ENCODE measurements around the gene FBXW5.

Gene FBXW5

DNA sequence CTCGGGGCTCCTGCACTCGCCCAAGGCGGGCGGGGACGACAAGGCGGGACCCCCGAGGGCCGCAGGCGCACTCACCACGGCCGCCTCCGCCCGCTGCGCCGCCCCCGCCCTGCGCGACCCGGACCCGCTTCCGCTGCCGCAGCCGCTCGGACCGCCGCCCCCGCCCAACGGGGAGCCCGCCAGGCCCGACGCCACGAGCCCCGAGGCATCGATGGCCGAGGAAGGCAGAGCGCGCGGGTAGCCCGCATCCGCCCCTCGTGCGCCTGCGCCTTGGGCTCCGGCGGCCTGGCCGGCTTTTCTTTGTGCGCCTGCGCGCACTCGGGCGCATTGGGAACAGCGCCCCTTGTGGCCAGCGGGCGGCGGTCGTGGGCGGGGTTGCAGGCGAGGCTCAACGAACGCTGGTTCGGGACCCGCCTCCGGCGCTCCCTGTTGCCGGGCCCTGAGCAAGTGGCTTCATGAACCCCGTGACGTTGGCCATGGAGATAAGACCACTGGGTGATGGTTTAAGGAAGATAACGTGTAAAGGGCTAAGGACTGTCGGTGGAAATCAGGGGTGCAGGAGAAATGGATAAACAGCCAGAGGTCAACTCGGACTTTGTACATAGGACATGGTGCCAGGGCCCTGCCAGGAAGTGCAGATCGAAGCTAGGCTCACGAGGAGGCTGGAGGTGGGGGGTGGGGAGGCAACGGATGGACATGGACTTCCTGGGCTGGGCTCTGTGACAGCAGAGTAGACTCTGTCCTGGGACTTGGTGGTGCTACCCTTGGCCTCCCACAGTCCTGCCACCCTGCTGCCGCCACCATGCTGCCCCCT is at the start of gene FBXW5, which contains the start of gene C8G:
TSS of gene FBXW5 (minus strand) at position 220 of the 814 bp plus-strand sequence. CDS start 655 bp downstream, outside the sequence.
TSS of gene C8G (plus strand) at position 725 of the 814 bp plus-strand sequence. CDS start at position 803, 78 bp downstream.
- DNase-seq (ENCODE audit: low read depth in 2 of 2), result peak; percentile 90

- DNase-seq (ENCODE audit: low read depth in 2 of 2), result no peak
These were observed 48.4 kb upstream of the FBXW5 start for GRCh38 chr9:136992819-136993369.

DNA sequence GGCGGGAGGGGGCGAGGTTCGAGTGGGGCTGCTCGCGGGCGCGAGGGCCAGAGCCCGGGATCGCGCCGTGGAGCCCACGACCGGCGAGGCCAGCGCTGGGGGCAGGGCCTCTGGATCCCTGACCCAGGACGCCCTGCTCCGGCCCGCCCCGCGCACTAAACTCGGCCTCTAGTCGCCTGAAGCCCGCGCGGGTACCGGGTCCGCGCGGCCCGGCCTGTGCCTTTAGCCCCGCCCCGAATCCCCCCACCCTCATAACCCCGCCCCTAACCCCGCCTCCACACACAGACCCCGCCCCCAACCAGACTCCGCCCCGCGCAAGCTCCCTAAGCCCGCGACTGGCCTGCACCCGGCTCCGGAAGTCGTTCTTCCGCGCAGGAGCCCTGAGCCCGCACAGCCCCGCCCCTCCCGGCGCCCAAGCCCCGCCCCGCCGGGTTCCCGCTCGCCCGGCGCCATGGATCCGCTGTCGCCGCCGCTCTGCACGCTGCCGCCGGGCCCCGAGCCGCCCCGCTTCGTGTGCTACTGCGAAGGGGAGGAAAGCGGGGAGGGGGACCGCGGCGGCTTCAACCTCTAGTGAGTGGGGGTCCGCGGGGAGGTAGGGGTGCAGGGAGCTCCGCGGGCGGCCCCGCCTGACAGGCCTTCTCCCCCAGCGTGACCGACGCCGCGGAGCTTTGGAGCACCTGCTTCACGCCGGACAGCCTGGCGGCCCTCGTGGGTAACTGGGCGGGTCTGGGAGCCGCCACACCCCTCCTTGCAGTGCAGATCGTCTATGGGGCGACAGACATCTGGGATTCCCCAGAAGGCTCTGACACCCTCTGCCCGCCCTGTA is 47.7 kb upstream of the FBXW5 start, which contains the start of gene PAXX:
TSS of gene PAXX (plus strand) at position 430 of the 826 bp plus-strand sequence. CDS start at position 452, 22 bp downstream.
- peak; percentile 90 to 96 for DNase-seq (ENCODE audit: low read depth in 2 of 2)

DNA sequence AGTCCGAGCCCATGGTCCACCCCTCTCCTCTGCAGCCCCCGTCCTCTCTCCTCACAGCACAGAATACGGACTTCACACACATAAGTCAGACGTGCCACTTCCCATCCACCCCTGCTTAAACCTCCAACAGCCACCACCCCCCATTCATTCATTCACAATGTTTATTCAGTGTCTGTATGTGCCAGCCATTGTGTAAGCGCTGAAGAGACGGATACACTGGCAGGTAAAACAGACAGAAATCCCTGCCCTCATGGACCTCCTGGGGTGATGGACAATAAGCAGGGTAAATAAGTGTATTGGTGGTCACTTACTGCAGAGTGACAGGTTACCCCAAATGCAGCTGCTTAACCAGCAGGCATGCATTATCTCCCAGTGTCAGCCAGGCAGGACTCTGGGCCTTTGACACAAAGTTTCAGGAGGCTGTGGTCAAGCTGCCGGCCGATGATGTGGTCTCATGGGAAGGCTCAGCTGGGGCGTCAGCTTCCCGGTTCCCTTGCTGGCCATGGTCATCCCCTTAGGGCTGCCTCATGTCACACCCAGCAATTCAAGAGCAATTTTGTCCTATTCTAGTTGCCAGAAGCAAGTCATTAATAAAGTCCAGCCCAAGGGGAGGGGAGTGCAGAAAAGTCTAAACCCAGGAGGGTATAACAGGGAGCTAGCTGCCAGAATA is 45.8 kb upstream of the FBXW5 start:
- DNase-seq (ENCODE audit: low read depth in 2 of 2), result no peak

- DNase-seq (ENCODE audit: low read depth in 2 of 2), result no peak
These were observed 44.3 kb upstream of the FBXW5 start for GRCh38 chr9:136988872-136989271.

GRCh38 chr9:136985853-136986252 is 41.3 kb upstream of the FBXW5 start:
- DNase-seq (ENCODE audit: low read depth in 2 of 2), result no peak

DNA sequence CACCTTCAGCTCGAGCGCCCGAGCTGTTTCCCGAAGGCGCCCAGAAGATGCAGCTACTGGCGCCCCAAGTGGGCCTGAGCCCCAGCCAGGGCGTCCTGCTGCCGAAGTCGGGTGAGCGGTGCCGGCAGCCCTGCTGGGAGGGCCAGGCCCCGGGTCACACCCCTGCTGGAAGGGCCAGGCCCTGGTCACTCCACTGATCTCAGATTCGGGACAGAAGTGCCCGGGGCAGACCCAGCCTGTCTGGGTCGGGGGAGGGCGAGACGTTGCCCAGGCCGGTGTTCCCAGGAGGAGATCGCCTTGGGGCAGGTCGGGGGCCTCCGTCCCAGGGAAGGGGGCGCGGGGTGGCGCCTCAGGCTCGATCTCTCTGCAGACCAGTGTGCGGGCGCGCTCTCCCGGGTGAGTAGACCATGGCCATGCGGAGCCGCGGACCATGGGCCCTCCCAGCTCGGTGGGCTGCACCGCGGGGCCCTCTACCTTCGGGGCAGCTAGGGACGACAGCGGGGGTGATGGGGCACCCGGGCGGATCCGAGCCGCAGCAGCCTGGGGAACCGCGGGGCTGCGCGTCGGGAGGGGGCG is 40.6 kb upstream of the FBXW5 start:
- DNase-seq (ENCODE audit: low read depth in 2 of 2), result no peak

DNA sequence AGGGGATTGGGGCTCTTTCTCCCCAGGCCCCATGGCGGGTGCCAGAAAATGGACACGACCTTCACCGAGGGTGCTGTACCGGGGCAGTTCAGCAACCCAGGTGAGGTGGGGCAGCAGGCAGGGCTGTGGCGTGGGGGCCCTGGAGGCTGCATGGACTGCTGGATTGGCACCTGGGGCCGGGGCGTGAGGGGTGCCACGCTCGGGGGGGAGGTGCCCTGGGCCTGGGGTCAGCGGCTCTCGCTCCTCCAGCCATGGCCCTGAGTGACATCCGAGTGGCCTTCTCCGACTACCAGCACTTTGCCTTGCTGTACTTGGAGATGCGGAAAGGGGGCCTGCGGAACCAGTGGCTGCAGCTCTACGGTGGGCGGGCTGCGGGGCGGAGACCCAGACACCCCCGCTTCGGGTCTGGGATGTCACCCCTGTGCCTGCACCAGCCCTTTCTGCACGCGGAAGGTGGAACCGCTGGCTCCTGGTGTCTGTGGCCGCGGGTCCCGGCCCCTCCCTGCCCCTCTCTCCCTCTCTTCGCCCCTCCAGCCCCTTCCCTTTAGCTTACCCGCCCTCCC is 40.0 kb upstream of the FBXW5 start:
- no peak for DNase-seq (ENCODE audit: low read depth in 2 of 2)

DNA sequence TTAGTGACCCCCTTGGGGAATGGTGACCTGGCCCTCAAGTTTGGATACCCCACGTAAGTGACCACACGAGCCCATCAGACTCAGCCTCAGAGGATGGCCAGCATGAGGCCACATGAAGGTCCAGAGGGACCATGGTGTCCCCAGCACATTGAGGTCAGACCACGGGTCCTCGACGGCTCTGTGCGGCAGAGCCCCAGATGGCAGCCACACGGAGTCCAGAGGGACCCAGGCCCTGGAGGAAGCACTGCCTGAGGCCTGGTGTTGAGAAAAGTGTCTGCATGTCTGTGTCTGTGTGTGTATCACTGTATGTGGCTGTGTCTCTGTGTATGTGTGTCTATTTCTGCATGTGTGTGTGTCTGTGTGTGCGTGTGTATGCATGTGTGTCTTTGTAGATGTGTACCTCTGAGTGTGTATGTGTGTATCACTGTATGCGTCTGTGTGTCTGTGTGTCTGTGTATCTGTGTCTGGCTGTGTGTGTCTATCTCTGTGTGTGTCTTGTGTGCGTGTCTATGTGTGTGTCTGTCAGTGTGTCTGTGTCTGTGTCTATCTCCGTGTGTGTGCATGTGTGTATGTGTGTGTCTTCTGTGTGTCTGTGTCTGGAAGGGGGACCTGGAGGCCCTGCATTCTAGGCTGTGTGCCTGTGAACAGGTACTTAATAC is 39.2 kb upstream of the FBXW5 start:
- no peak for DNase-seq (ENCODE audit: low read depth in 2 of 2)

GRCh38 chr9:136983167-136983566 is 38.6 kb upstream of the FBXW5 start:
- no peak for DNase-seq (ENCODE audit: low read depth in 2 of 2)

DNA sequence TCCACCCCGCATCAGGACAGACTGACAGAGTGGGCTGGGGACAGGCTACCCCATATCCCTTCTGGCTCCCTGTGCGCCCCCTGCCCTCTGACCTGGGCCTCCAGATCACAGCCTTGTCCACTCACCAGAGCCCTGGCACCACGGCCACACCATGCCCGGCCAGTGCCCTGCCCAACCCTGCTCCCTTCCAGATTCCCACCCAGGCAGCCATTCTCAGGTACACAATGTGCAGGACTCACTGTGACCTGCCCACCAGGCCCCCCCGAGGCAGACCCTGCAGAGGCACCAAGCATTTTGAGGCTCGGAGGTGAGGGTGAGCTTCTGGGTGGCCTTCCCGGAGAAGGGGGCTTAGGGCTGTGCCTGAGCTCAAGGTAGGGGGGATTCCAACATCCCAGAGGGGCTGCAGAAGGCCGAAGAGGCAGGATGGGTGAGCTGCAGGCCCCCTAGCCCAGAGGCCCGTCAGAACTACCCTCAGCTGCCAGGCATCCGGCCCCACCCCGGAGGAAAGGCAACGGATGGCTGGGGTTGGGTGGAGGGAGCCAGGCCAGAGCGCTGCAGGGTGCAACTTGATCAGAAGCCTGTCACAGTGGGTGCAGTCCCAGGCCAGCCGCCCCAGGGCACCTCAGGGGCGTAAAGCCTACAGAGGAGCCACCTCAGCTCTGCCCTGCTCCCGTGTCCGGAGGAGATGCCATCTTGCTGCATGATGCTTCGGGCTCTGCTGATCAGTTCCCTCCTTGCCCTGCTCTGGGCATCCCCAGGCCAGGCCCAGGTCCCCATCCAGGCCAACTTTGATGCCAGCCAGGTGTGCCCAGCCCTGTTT is 37.9 kb upstream of the FBXW5 start, which contains the start of gene LCNL1:
TSS of gene LCNL1 (plus strand) at position 762 of the 820 bp plus-strand sequence. CDS start 594 bp downstream, outside the sequence.
- DNase-seq (ENCODE audit: low read depth in 2 of 2), result no peak

- no peak for DNase-seq (ENCODE audit: low read depth in 2 of 2)
These were observed 37.2 kb upstream of the FBXW5 start for GRCh38 chr9:136981588-136982231.

DNA sequence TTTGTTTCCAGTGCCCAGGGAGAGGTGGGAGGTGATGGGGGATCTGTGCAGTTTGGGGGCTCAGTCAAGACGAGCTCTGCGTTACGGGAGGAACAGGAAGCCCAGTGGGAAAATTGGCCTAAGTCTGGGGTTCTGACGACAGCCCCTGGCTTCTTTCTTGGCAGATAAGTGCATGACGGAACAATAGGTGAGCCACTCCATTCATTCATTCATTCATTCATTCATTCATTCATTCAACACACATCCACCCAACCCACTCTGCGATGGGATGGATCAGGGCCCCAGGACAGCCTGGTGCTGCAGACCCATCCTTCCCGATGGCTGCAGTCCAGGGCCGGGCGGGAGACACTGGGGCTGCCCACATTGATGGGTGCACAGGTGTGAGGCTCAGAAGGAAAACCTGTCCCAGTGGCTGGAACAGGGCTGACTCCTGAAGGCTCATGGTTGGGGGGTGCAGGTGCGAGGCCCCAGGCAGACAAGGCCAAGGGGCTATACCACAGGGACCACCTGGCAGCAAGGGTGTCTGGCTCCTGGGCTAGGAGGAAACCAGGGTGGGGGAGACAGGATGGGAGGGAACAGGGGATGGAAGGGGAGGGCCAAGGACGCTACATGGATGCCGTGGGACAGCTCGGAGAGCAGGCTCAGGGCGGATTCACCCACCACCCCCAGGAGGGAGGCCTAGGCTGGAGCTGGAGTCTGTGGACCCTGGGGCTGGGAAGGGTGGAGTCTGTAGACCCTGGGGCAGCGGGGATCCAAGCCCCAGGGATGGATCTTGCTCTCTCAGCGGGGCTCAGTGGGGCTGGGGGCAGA is 36.3 kb upstream of the FBXW5 start:
- DNase-seq (ENCODE audit: low read depth in 2 of 2), result no peak

- no peak for DNase-seq (ENCODE audit: low read depth in 2 of 2)
These were observed 35.4 kb upstream of the FBXW5 start for GRCh38 chr9:136979769-136980587.

GRCh38 chr9:136978865-136979544 is 34.5 kb upstream of the FBXW5 start:
- DNase-seq (ENCODE audit: low read depth in 2 of 2), result no peak

DNA sequence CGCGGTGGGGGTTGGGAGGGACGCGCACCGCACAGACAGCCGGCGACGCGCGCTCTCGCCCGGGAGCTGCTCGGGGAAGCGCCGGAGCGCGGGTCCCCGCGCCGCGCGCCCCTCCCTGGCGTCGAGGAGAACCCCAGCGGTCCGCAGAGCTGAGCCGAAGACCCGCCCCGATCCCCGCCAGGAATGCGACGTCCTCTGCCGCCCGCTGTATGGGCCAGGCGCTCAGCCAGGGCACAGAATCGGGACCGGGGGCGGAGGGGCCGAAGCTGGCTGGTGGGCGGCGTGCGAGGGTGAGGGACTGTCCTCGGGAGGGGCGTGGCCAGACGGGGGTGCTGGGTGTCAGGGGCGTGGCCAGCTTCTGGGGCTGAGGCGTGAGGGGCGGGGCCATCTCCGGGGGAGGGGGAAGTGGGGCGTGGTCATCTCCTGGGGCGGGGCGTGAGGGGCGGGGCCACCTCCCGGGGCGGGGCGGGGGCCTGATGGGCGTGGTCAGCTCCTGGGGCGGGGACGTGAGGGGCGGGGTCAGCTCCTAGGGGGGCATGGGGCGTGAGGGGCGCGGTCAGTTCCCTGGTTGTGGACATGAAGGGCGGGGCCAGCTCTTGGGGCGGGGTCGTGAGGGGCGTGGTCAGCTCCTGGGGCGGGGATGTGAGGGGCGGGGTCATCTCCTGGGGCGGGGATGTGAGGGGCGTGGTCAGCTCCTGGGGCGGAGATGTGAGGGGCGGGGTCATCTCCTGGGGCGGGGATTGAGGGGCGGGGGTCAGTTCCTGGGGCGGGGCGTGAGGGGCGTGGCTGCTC is 33.7 kb upstream of the FBXW5 start:
- DNase-seq (ENCODE audit: low read depth in 2 of 2), result peak in 1 of 2 donors; percentile 47
